ENCODE measurements around the gene ZNFX1.

DNA sequence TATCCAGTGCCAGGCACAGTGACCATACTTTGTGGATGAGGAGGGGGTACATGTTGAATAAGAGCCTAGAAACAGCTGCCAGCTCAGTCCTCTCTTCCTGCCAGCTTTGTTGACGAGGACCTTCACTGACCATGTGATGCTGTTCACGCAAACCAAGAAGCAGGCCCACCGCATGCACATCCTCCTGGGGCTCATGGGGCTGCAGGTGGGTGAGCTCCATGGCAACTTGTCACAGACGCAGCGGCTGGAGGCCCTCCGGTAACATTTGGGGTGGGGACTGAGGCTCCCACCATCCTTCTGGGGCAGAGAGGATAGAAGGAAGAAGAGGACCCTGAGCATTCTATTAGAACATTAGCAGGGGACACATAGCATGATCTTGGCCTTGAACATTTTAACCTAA, 43.0 kb downstream of the ZNFX1 start:
- TF ChIP-seq, protein P1, sequence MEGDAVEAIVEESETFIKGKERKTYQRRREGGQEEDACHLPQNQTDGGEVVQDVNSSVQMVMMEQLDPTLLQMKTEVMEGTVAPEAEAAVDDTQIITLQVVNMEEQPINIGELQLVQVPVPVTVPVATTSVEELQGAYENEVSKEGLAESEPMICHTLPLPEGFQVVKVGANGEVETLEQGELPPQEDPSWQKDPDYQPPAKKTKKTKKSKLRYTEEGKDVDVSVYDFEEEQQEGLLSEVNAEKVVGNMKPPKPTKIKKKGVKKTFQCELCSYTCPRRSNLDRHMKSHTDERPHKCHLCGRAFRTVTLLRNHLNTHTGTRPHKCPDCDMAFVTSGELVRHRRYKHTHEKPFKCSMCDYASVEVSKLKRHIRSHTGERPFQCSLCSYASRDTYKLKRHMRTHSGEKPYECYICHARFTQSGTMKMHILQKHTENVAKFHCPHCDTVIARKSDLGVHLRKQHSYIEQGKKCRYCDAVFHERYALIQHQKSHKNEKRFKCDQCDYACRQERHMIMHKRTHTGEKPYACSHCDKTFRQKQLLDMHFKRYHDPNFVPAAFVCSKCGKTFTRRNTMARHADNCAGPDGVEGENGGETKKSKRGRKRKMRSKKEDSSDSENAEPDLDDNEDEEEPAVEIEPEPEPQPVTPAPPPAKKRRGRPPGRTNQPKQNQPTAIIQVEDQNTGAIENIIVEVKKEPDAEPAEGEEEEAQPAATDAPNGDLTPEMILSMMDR (IDR thresholded peaks at IDR 0.05; ENCODE audit: low read length), result no peak
- TF ChIP-seq EZH2 (optimal IDR thresholded peaks at IDR 0.05; ENCODE audit: low read depth, low read length), result no peak
- no peak for TF ChIP-seq EZH2phosphoT487 (IDR thresholded peaks at IDR 0.05; ENCODE audit: low read length)
